Panc1 (cell line): ENCODE results near the gene CHST8. TPM values are rescaled to one million over a fixed set of nuclear protein-coding genes. Genes with fewer than 3 reads are reported as not detected.

Experiments used
- ATAC-seq: fragments of 200-7000 bp; cut with Tn5 transposase; 2 replicates; pipeline ENCODE4 v1.9.1; 2020; ENCODE audit warnings: mild to moderate bottlenecking, moderate library complexity
- BruUV-seq: library from RNA; stranded (reverse); fragments of 400-500 nt; replicated peaks from 2 replicates; lab custom pipeline; 2021; lab: Mats Ljungman, UMichigan
- CTCF ChIA-PET: fragments of 300-600 bp; sonication (Branson Sonifier 250); formaldehyde crosslinking; loops from one replicate; lab custom pipeline; 2022; ENCODE audit warnings: antibody characterized with exemption; lab: Charles Lee
- POLR2A ChIA-PET: fragments of 300-600 bp; sonication (Branson Sonifier 250); formaldehyde crosslinking; loops from one replicate; lab custom pipeline; 2022; ENCODE audit warnings: antibody characterized with exemption; lab: Charles Lee
- DNase-seq: peaks from one replicate; pipeline ENCODE4 v3.0.0-alpha.2; 2010; ENCODE audit warnings: low read depth, low spot score
- H3K27ac ChIP-seq: 2 replicates; pipeline ENCODE4 v1.5.1; 2011; ENCODE audit warnings: mild to moderate bottlenecking, low read length, inconsistent platforms
- H3K27me3 ChIP-seq: fragments of 200-500 bp; sonication (Bioruptor generic); 2 replicates; pipeline ENCODE4 v1.6.0; 2014; ENCODE audit warnings: low read length, inconsistent platforms; ENCODE audit not compliant: control insufficient read depth, insufficient read depth
- H3K36me3 ChIP-seq: fragments of 200-500 bp; sonication (Bioruptor generic); 2 replicates; pipeline ENCODE4 v1.5.1; 2014; ENCODE audit warnings: inconsistent platforms, mild to moderate bottlenecking, low read length, moderate library complexity; ENCODE audit not compliant: control insufficient read depth, insufficient read depth
- H3K4me1 ChIP-seq: 2 replicates; pipeline ENCODE4 v1.5.1; 2011; ENCODE audit warnings: inconsistent platforms, mild to moderate bottlenecking, low read length, moderate library complexity; ENCODE audit not compliant: control insufficient read depth, insufficient read depth
- H3K4me3 ChIP-seq, 2 experiments: 2 replicates each; pipeline ENCODE4 v1.5.1; 2011 to 2012; ENCODE audit warnings: low read depth in 2 of 2, low read length in 2 of 2, mild to moderate bottlenecking in 2 of 2, inconsistent platforms in 1 of 2, moderate library complexity in 1 of 2
- H3K9me3 ChIP-seq: fragments of 200-500 bp; sonication (Bioruptor generic); 2 replicates; pipeline ENCODE4 v1.5.1; 2014; ENCODE audit warnings: low read depth, mild to moderate bottlenecking, inconsistent platforms, low read length, moderate library complexity; ENCODE audit not compliant: control insufficient read depth, insufficient read depth
- POLR2AphosphoS5 ChIP-seq: IDR thresholded peaks from 2 replicates; pipeline ENCODE4 v1.6.1; 2012; ENCODE audit warnings: mild to moderate bottlenecking, low read depth, low read length, moderate library complexity
- REST ChIP-seq, 2 experiments: IDR thresholded peaks; 2 replicates each; pipeline ENCODE4 v1.6.1; 2011 to 2012; ENCODE audit warnings: low read depth in 2 of 2, control low read depth in 1 of 2, low read length in 1 of 2, mild to moderate bottlenecking in 1 of 2, moderate library complexity in 1 of 2; ENCODE audit not compliant: insufficient read depth in 1 of 2
- SIN3A ChIP-seq: IDR thresholded peaks from 2 replicates; pipeline ENCODE4 v1.6.1; 2012; ENCODE audit warnings: low read depth, mild to moderate bottlenecking, low read length, moderate library complexity, borderline replicate concordance; ENCODE audit not compliant: insufficient read depth
- TCF7L2 ChIP-seq: IDR thresholded peaks from 2 replicates; pipeline ENCODE4 v1.6.1; 2011; ENCODE audit warnings: mild to moderate bottlenecking, low read depth, low read length, inconsistent platforms
- in situ Hi-C: cut with HindIII; loops from 2 replicates; pipeline ENCODE4 v1.10.0; 2016; ENCODE audit warnings: low sequenced_read_pairs, low pct_unique_long_range_greater_than_20kb
- intact Hi-C: fragments of 100-400 bp; cut with micrococcal nuclease; formaldehyde crosslinking; loops from one replicate; pipeline ENCODE4 v1.10.0; 2022; ENCODE audit not compliant: unreplicated experiment
- total RNA-seq: library from RNA; stranded (reverse); gene quantifications from one replicate; pipeline ENCODE4 v1.2.1, GENCODE V29; 2021; ENCODE audit not compliant: unreplicated experiment
- TF ChIP-seq, protein P1 (sequence below): fragments of 450-650 bp; IDR thresholded peaks from 2 replicates; pipeline ENCODE4 v1.5.1; 2017; ENCODE audit warnings: mild to moderate bottlenecking

CHST8 gene
- total RNA-seq, 1 experiment from 2014 or later, result 0.28 TPM

GRCh38 chr19:33690378-33691029 is 68.8 kb downstream of the CHST8 start:
- ATAC-seq, result no peak
- CTCF ChIA-PET, result no interaction called here
- intact Hi-C loops, result no loop called here

DNA sequence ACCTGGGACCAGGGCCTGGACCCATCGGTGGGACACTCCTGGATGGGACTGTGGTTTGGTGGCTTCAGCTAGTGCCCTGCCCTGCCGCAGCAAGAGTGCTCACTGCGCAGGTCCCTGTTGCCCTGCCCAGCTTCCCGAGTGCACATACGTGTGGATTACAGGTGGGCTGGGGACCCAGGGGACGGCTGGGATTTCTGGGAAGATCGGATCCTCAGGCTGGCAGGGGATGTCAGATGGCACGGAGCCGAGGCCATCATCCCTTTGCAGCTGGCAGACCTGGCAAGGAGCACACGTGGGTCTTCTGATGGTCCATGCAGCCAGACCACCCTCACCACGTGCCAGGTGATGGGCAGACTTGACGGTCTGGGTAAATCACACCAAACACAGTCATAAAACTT is 69.3 kb downstream of the CHST8 start:
- H3K4me3 ChIP-seq, result no peak overlapping the region
- ChIA-PET CTCF (no interaction called here), POLR2A (no interaction called here)
- in situ Hi-C loops, result no loop called here
- H3K9me3 ChIP-seq, result no peaks in the 10 kb centered on the region
- no peaks in the 10 kb centered on the region for H3K36me3 ChIP-seq
- no TSS peak for BruUV-seq
- H3K27ac ChIP-seq, result no peak overlapping the region
- intact Hi-C loops, result no loop called here
- no peaks in the 10 kb centered on the region for H3K4me1 ChIP-seq
- TF ChIP-seq SIN3A (no peak), REST (IDR thresholded peaks at IDR 0.05; ENCODE audit: insufficient read depth in 1 of 2, low read depth in 2 of 2, low read length in 1 of 2) (no peak), TCF7L2 (no peak), POLR2AphosphoS5 (no peak)
- TF ChIP-seq, protein P1, sequence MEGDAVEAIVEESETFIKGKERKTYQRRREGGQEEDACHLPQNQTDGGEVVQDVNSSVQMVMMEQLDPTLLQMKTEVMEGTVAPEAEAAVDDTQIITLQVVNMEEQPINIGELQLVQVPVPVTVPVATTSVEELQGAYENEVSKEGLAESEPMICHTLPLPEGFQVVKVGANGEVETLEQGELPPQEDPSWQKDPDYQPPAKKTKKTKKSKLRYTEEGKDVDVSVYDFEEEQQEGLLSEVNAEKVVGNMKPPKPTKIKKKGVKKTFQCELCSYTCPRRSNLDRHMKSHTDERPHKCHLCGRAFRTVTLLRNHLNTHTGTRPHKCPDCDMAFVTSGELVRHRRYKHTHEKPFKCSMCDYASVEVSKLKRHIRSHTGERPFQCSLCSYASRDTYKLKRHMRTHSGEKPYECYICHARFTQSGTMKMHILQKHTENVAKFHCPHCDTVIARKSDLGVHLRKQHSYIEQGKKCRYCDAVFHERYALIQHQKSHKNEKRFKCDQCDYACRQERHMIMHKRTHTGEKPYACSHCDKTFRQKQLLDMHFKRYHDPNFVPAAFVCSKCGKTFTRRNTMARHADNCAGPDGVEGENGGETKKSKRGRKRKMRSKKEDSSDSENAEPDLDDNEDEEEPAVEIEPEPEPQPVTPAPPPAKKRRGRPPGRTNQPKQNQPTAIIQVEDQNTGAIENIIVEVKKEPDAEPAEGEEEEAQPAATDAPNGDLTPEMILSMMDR, result no peak
- no peak for DNase-seq
- H3K27me3 ChIP-seq, result no peaks in the 10 kb centered on the region; the same call in 1 of the 2 replicates
- no peak for ATAC-seq

More at GRCh38 chr19:33690378-33691029, 68.8 kb downstream of the CHST8 start:
- no peak for DNase-seq
- Histone ChIP-seq H3K27ac (no peak overlapping the region), H3K9me3 (no peaks in the 10 kb centered on the region), H3K4me3 (no peak overlapping the region), H3K4me1 (no peaks in the 10 kb centered on the region), H3K27me3 (peaks cover 3% of the 10 kb centered on the region; the same call in 1 of the 2 replicates), H3K36me3 (no peaks in the 10 kb centered on the region)
- POLR2A ChIA-PET, result no interaction called here
- TF ChIP-seq POLR2AphosphoS5 (no peak), TCF7L2 (no peak), SIN3A (no peak)
- in situ Hi-C loops, result no loop called here
- no TSS peak for BruUV-seq

GRCh38 chr19:33691736-33692135 is 70.0 kb downstream of the CHST8 start:
- no peak for ATAC-seq
- Histone ChIP-seq H3K4me3 (no peak overlapping the region), H3K4me1 (no peaks in the 10 kb centered on the region), H3K36me3 (no peaks in the 10 kb centered on the region), H3K9me3 (no peaks in the 10 kb centered on the region), H3K27me3 (no peaks in the 10 kb centered on the region), H3K27ac (no peak overlapping the region)
- ChIA-PET POLR2A (no interaction called here), CTCF (no interaction called here)
- no TSS peak for BruUV-seq
- TF ChIP-seq REST (IDR thresholded peaks at IDR 0.05; ENCODE audit: insufficient read depth in 1 of 2, low read depth in 2 of 2, low read length in 1 of 2), result no peak
- TF ChIP-seq TCF7L2, result no peak
- DNase-seq, result no peak
- intact Hi-C loops, result no loop called here
- in situ Hi-C loops, result no loop called here
